Astrocyte of the spinal cord (primary cell): ENCODE data around the gene MIER2.
"Not testable (repeated sequence)": the region's sequence is repeated elsewhere in the genome, so short reads cannot be mapped to it uniquely, and the experiment has no call there.

Experiments
- DNase-seq: peaks from one replicate; pipeline ENCODE4 v3.0.0; 2011; ENCODE audit warnings: low read depth, low spot score
- H3K4me3 ChIP-seq: 2 replicates; pipeline ENCODE4 v1.5.1; 2011; ENCODE audit warnings: low read depth, mild to moderate bottlenecking, low read length, moderate library complexity
- in situ Hi-C: cut with HindIII; loops from 2 replicates; pipeline ENCODE4 v1.10.0; 2017; ENCODE audit warnings: low sequenced_read_pairs
- TF ChIP-seq, protein P1 (sequence below): IDR thresholded peaks from 2 replicates; pipeline ENCODE4 v1.5.1; 2012; ENCODE audit warnings: low read depth, mild to moderate bottlenecking, low read length, inconsistent platforms

MIER2 gene

GRCh38 chr19:359653-359925 is 15.0 kb upstream of the MIER2 start:
- in situ Hi-C loops = no loop called here
- no peak overlapping the region for H3K4me3 ChIP-seq
- DNase-seq = no peak
- TF ChIP-seq, protein P1, sequence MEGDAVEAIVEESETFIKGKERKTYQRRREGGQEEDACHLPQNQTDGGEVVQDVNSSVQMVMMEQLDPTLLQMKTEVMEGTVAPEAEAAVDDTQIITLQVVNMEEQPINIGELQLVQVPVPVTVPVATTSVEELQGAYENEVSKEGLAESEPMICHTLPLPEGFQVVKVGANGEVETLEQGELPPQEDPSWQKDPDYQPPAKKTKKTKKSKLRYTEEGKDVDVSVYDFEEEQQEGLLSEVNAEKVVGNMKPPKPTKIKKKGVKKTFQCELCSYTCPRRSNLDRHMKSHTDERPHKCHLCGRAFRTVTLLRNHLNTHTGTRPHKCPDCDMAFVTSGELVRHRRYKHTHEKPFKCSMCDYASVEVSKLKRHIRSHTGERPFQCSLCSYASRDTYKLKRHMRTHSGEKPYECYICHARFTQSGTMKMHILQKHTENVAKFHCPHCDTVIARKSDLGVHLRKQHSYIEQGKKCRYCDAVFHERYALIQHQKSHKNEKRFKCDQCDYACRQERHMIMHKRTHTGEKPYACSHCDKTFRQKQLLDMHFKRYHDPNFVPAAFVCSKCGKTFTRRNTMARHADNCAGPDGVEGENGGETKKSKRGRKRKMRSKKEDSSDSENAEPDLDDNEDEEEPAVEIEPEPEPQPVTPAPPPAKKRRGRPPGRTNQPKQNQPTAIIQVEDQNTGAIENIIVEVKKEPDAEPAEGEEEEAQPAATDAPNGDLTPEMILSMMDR = no peak

DNA sequence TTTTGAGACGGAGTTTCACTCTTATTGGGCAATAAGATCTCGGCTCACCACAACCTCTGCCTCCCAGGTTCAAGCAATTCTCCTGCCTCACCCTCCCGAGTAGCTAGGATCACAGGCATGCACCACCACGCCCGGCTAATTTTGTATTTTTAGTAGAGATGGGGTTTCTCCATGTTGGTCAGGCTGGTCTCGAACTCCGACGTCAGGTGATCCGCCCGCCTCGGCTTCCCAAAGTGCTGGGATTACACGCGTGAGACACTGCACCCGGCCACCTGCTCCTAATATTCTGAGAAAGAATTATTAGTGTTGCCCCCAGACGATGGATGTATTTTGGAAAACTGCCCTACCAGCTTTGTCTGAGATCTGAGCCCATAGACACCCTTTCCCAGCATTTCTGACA is 10.9 kb upstream of the MIER2 start:
- in situ Hi-C loops, H3K4me3 ChIP-seq, DNase-seq: not testable (repeated sequence)

- TF ChIP-seq, protein P1 = no peak
- no peak overlapping the region for H3K4me3 ChIP-seq
- no peak for DNase-seq
- in situ Hi-C loops = no loop called here
Measured at GRCh38 chr19:355134-355533, 10.5 kb upstream of the MIER2 start.

- TF ChIP-seq, protein P1 = no peak
- in situ Hi-C loops = no loop called here
- DNase-seq = no peak
- no peak overlapping the region for H3K4me3 ChIP-seq
Measured at GRCh38 chr19:351976-352625, 7.5 kb upstream of the MIER2 start.

GRCh38 chr19:347946-348861 is 3.6 kb upstream of the MIER2 start:
- no peak for DNase-seq
- TF ChIP-seq, protein P1 = no peak
- no peak overlapping the region for H3K4me3 ChIP-seq
- in situ Hi-C loops = no loop called here

- H3K4me3 ChIP-seq = no peak overlapping the region
- no peak for DNase-seq
- in situ Hi-C loops = no loop called here
- TF ChIP-seq, protein P1 = no peak
Measured at GRCh38 chr19:345320-345879, 804 bp upstream of the MIER2 start.
